Tibial nerve (tissue), 4 donors: ENCODE measurements around the gene SLC25A21.

ENCODE experiments used
- CTCF ChIP-seq, 5 experiments: fragments of 200-600 bp in 3 of 5; fragments of 450-650 bp in 2 of 5; sonication (generic) in 3 of 5; IDR thresholded peaks; one replicate each; pipeline ENCODE4 v1.5.1; 2016 to 2019; ENCODE audit warnings: antibody characterized with exemption in 5 of 5, mild to moderate bottlenecking in 3 of 5, moderate library complexity in 2 of 5
- EP300 ChIP-seq, 2 donors: sonication (generic); formaldehyde crosslinking; IDR thresholded peaks; one replicate each; pipeline ENCODE4 v1.6.1; 2017; ENCODE audit warnings: antibody characterized with exemption in 2 of 2, mild to moderate bottlenecking in 1 of 2
- POLR2A ChIP-seq, 2 donors: fragments of 450-650 bp; IDR thresholded peaks; one replicate each; pipeline ENCODE4 v1.6.1; 2017; ENCODE audit warnings: antibody characterized with exemption in 2 of 2, mild to moderate bottlenecking in 2 of 2, moderate library complexity in 2 of 2

GRCh38 chr14:36949371-36949770 lies 223.0 kb downstream of the SLC25A21 start:
- TF ChIP-seq POLR2A (IDR thresholded peaks at IDR 0.05) (no peak), CTCF (IDR thresholded peaks at IDR 0.05) (no peak), EP300 (IDR thresholded peaks at IDR 0.05) (no peak)
